Lower leg skin (tissue), 3 donors: ENCODE data around the gene FUOM.

Experiments
- POLR2A ChIP-seq, 2 donors: fragments of 450-650 bp; IDR thresholded peaks; one replicate each; pipeline ENCODE4 v1.6.1; 2016 to 2017; ENCODE audit warnings: antibody characterized with exemption in 2 of 2, mild to moderate bottlenecking in 1 of 2, moderate library complexity in 1 of 2
- TF ChIP-seq, protein P1 (sequence below), 3 donors: fragments of 450-650 bp; IDR thresholded peaks; one replicate each; pipeline ENCODE4 v1.5.1; 2016; ENCODE audit warnings: antibody characterized with exemption in 3 of 3, mild to moderate bottlenecking in 3 of 3, moderate library complexity in 2 of 3

- TF ChIP-seq POLR2A (IDR thresholded peaks at IDR 0.05), result no peak
- TF ChIP-seq, protein P1, sequence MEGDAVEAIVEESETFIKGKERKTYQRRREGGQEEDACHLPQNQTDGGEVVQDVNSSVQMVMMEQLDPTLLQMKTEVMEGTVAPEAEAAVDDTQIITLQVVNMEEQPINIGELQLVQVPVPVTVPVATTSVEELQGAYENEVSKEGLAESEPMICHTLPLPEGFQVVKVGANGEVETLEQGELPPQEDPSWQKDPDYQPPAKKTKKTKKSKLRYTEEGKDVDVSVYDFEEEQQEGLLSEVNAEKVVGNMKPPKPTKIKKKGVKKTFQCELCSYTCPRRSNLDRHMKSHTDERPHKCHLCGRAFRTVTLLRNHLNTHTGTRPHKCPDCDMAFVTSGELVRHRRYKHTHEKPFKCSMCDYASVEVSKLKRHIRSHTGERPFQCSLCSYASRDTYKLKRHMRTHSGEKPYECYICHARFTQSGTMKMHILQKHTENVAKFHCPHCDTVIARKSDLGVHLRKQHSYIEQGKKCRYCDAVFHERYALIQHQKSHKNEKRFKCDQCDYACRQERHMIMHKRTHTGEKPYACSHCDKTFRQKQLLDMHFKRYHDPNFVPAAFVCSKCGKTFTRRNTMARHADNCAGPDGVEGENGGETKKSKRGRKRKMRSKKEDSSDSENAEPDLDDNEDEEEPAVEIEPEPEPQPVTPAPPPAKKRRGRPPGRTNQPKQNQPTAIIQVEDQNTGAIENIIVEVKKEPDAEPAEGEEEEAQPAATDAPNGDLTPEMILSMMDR (IDR thresholded peaks at IDR 0.05), result no peak
These were observed 6.9 kb downstream of the FUOM start for GRCh38 chr10:133350950-133351329.
